Ishikawa (cell line): ENCODE results near the gene FGF12.

Experiments
- CEBPB ChIP-seq: IDR thresholded peaks from 2 replicates; pipeline ENCODE4 v1.6.1; 2012
- CREB1 ChIP-seq: IDR thresholded peaks from 2 replicates; pipeline ENCODE4 v1.6.1; 2012; ENCODE audit warnings: low read depth
- EGR1 ChIP-seq: IDR thresholded peaks from 2 replicates; pipeline ENCODE4 v1.6.1; 2012
- EP300 ChIP-seq: IDR thresholded peaks from 2 replicates; pipeline ENCODE4 v1.6.1; 2012; ENCODE audit warnings: borderline replicate concordance
- FOXM1 ChIP-seq: IDR thresholded peaks from 2 replicates; pipeline ENCODE4 v1.6.1; 2012; ENCODE audit warnings: low read depth, borderline replicate concordance
- NFIC ChIP-seq: IDR thresholded peaks from 2 replicates; pipeline ENCODE4 v1.6.1; 2012
- RAD21 ChIP-seq: IDR thresholded peaks from 2 replicates; pipeline ENCODE4 v1.6.1; 2012; ENCODE audit warnings: low read depth
- REST ChIP-seq: IDR thresholded peaks from 2 replicates; pipeline ENCODE4 v1.6.1; 2012; ENCODE audit warnings: low read depth, mild to moderate bottlenecking
- TAF1 ChIP-seq: IDR thresholded peaks from 2 replicates; pipeline ENCODE4 v1.6.1; 2012; ENCODE audit warnings: low read depth, mild to moderate bottlenecking
- TCF12 ChIP-seq: IDR thresholded peaks from 2 replicates; pipeline ENCODE4 v1.6.1; 2012; ENCODE audit warnings: low read depth
- TEAD4 ChIP-seq: IDR thresholded peaks from 2 replicates; pipeline ENCODE4 v1.6.1; 2012
- YY1 ChIP-seq: IDR thresholded peaks from 2 replicates; pipeline ENCODE4 v1.6.1; 2012; ENCODE audit warnings: low read depth
- ZBTB7A ChIP-seq: IDR thresholded peaks from 2 replicates; pipeline ENCODE4 v1.6.1; 2012; ENCODE audit warnings: low read depth
- TF ChIP-seq, protein P1 (sequence below): IDR thresholded peaks from 2 replicates; pipeline ENCODE4 v1.6.1; 2012
- TF ChIP-seq, protein P2 (sequence below): IDR thresholded peaks from 2 replicates; pipeline ENCODE4 v1.6.1; 2012

FGF12 gene

DNA sequence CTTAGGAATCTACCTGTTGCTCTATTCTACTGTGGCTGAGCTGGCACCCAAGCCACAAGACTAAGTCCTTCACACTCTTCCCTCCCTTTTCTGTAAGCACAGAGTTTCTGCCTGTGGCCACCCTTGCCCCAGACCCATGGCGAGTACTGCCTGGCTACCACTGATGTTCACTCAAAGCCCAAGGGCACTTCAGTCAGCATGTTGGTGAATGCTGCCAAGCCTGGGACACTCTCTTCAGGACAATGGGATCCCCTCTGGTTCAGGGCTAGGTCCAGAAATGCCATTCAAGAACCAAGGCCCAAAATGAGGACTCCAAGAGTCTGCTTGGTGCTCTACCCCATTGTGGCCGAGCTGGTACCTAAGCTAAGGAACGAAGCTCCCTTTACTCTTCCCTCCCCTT, 184.2 kb downstream of the FGF12 start:
- TF ChIP-seq TCF12 (no peak), EGR1 (no peak), CEBPB (no peak), REST (no peak), TEAD4 (no peak), EP300 (no peak), YY1 (no peak), TAF1 (no peak), CREB1 (no peak), NFIC (no peak), ZBTB7A (no peak), RAD21 (no peak), FOXM1 (no peak)
- TF ChIP-seq, protein P1, sequence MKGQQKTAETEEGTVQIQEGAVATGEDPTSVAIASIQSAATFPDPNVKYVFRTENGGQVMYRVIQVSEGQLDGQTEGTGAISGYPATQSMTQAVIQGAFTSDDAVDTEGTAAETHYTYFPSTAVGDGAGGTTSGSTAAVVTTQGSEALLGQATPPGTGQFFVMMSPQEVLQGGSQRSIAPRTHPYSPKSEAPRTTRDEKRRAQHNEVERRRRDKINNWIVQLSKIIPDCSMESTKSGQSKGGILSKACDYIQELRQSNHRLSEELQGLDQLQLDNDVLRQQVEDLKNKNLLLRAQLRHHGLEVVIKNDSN = no peak
- TF ChIP-seq, protein P2, sequence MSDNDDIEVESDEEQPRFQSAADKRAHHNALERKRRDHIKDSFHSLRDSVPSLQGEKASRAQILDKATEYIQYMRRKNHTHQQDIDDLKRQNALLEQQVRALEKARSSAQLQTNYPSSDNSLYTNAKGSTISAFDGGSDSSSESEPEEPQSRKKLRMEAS = no peak

- TF ChIP-seq RAD21 = no peak
Observed at GRCh38 chr3:192516820-192517219, 210.5 kb downstream of the FGF12 start.

DNA sequence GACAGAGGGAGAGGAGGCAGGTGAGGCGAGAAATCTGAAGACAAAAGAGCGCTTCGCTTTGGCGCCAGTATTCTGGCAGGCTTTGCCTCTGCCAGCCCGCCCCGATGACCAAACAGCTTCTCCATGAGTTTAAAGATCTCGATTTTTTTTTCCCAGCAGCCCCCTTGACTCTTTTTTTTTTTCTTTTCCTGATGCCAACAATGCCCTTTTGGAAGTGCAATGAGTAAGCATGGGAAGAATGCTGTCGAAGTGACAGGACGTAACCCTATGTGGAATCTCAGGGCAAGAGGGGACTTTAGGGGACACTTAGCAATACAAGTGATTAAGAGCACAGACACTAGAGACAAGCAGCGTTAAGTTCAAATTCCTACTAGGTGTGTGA, 211.7 kb downstream of the FGF12 start:
- TF ChIP-seq TAF1 = no peak
- TF ChIP-seq EGR1 = no peak
- no peak for TF ChIP-seq YY1

GRCh38 chr3:192514754-192515663, 212.3 kb downstream of the FGF12 start:
- TF ChIP-seq RAD21 (no peak), EGR1 (peak; percentile 83)

- TF ChIP-seq RAD21 = no peak; the same call in 1 of the 2 replicates
- peak; percentile 95 for TF ChIP-seq REST
- TF ChIP-seq ZBTB7A = peak; percentile 41; the same call in 1 of the 2 replicates
- TF ChIP-seq EP300 = no peak
- TF ChIP-seq, protein P2 = peak; percentile 29; the same call in 1 of the 2 replicates
Observed at GRCh38 chr3:192514081-192514753, 213.1 kb downstream of the FGF12 start.

DNA sequence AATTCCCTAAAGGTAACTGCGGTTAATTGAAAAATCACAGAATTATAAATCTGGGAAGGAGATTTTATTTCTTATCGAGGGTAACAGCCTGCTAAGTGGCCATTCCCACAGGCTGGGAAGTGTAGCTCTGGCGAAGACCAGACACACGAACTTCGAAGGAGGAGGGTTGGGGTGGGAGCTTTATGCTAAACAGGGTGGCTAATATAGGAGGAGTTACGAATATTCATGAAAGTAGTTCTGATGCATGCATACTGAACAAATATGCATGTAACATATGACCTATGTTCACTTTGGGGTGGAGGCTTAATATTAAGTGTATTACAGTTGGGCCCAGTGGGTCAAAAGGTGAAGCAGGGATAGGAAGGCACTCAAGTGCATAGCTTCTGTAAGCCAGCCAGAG, 221.6 kb downstream of the FGF12 start:
- no peak for TF ChIP-seq EGR1

GRCh38 chr3:192501401-192501800, 225.9 kb downstream of the FGF12 start:
- TF ChIP-seq, protein P2 = no peak
- TF ChIP-seq EP300 = no peak
- TF ChIP-seq CEBPB = no peak
- TF ChIP-seq EGR1 = no peak
- no peak for TF ChIP-seq REST
- TF ChIP-seq RAD21 = no peak
- TF ChIP-seq ZBTB7A = no peak
- TF ChIP-seq YY1 = no peak
- TF ChIP-seq, protein P1 = no peak
